ENCODE data around the gene DOP1A.

DOP1A gene, protein sequence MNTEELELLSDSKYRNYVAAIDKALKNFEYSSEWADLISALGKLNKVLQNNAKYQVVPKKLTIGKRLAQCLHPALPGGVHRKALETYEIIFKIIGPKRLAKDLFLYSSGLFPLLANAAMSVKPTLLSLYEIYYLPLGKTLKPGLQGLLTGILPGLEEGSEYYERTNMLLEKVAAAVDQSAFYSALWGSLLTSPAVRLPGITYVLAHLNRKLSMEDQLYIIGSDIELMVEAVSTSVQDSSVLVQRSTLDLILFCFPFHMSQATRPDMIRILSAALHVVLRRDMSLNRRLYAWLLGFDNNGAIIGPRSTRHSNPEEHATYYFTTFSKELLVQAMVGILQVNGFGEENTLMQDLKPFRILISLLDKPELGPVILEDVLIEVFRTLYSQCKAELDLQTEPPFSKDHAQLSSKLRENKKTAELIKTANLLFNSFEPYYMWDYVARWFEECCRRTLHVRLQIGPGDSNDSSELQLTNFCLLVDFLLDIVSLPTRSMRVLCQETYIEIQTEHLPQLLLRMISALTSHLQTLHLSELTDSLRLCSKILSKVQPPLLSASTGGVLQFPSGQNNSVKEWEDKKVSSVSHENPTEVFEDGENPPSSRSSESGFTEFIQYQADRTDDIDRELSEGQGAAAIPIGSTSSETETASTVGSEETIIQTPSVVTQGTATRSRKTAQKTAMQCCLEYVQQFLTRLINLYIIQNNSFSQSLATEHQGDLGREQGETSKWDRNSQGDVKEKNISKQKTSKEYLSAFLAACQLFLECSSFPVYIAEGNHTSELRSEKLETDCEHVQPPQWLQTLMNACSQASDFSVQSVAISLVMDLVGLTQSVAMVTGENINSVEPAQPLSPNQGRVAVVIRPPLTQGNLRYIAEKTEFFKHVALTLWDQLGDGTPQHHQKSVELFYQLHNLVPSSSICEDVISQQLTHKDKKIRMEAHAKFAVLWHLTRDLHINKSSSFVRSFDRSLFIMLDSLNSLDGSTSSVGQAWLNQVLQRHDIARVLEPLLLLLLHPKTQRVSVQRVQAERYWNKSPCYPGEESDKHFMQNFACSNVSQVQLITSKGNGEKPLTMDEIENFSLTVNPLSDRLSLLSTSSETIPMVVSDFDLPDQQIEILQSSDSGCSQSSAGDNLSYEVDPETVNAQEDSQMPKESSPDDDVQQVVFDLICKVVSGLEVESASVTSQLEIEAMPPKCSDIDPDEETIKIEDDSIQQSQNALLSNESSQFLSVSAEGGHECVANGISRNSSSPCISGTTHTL (N-terminal part only)

GRCh38 chr6:83067448-83068439 is at the start of gene DOP1A:
DOP1A (plus strand) TSS chr6:83067671; CDS start chr6:83096978, 29,307 bp downstream.
- peak; percentile 96 for DNase-seq

DNA sequence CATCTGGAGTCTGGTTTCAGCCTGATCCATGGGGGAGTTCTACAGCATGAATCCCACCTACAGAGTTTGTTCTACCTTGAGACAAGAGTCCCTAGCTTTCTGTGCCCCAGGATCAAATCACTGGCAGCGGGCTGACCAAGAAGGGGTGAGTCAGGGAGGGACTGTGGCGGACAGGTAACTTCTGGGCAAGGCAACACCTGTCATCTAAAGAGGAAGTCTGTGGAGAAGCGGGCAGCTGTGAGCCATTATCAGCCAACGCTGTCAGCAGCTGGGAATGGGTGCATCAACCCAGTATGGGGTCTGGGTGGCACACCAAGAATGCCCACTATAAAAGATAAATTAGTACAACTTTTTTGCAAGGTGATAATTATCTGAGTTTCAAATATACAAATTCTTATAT is 47.7 kb upstream of the DOP1A start:
- DNase-seq, result no peak

DNA sequence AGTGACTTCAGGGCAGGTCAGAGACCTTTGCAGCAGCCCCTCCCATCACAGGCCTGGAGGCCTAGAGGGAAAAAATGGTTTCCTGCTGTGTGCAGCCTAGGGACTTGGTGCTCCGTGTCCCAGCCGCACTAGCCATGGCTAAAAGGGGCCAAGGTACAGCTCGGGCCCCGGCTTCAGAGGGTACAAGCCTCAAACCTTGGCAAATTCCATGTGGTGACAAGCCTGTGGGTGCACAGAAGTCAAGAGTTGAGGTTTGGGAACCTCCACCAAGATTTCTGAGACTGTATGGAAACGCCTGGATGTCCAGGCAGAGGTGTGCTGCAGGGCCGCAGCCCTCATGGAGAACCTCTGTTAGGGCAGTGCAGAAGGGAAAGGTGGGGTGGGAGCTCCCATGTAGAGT is 35.8 kb upstream of the DOP1A start:
- no peak for DNase-seq

GRCh38 chr6:83038246-83038645 is 29.2 kb upstream of the DOP1A start:
- DNase-seq, result no peak

GRCh38 chr6:83042467-83043053 is 24.9 kb upstream of the DOP1A start:
- DNase-seq, result no peak

- no peak for DNase-seq
Measured at GRCh38 chr6:83044091-83044768, 23.2 kb upstream of the DOP1A start.

DNA sequence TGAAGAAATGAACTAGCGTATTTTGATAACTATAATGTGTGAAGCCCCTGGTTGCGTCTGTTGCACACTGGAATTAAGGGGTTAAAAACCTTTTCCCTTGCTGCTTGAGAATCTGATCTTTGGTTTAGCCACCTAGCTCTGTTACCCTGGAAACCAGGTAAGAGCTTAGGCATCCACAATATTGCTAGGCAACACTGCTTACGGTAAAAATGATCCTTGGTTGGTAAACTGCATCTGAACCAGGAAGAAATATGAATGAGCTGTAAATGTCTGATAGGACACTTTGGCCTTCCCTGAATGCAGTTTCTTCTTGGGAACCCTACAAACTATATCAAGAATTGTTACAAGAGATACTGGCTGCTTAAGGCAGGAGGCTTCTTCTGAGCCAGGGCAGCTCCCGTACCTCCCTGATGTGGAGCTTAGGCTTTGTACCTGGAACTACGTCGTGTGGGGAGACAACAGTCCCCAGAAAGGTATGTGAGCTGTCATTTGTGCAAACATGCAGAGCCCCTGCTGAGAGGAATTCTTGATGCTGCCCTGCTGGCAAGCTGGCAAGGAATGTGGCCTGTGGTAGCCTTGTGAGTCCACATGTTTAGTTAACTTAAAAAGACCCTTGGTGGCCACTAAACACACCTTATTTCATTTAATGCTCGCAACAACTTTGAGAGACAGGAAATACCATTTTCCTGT is 20.3 kb upstream of the DOP1A start:
- no peak for DNase-seq

DNA sequence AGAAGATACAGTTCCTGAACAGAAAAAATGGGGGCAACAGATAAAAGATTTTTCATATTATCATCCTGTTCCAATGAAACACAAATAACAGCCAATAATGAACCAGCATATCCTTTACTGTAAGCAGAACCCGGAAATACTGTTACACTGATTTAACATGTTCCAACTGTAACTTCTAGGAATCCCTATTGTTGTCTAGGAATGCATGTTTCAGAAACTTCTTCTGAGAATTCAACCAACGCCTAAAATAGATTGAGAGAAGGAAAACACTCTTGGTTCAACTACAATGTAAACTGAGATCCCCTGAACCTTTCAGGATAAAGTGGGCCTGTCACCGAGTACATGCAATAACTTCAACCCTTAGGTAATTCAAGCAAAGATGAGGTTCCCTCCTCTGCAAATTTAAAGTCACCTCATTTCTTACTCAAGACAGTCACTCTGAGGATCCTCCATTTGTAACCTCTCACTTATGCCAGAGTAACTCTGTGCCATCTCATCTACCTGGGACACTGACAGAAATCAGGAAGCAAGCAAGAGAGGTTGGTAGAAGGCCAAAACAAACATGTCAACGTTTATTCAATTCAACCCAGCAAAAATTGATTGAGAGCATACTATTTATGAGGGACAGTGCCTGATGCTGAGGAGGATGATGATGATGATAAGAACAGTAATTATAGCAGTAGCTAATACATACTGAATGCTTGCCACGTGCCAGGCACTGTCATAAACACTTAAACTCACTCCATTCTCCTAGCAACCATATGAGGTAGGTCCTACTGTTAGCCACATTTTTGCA is 15.9 kb upstream of the DOP1A start:
- DNase-seq, result no peak

GRCh38 chr6:83053678-83054077 is 13.8 kb upstream of the DOP1A start:
- DNase-seq, result no peak

DNA sequence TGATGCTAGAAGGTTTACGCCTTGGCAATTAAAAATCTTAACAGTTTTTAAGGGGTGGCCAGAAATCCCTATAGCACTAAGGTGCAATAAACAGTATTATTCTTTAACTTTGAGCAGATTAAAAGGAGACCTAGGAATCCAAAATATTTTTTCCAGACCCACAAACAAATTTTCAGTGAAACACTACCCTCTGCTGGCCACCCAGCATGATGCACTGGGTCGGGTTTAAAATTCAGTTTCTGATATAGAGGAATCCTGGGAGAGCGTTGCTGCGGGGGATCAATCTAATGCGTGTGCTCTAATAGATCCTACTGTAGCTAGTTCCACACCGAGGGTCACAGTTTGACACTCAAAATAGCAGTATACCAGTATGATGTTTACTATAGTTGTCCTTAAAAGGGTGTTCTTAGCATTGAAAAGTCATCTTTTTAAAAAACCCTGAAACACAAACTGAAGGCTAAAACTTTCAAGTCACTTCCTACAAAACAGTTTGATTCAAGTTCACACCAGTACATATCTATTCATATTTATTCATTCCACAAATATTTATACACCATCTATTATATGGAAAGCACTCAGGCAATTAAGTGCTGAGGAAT is 12.0 kb upstream of the DOP1A start:
- DNase-seq, result peak; percentile 32

- DNase-seq, result no peak
Measured at GRCh38 chr6:83057705-83058321, 9.7 kb upstream of the DOP1A start.

- no peak for DNase-seq
Measured at GRCh38 chr6:83061190-83061589, 6.3 kb upstream of the DOP1A start.

GRCh38 chr6:83062225-83062624 is 5.2 kb upstream of the DOP1A start:
- no peak for DNase-seq

GRCh38 chr6:83065511-83066192 is 1.8 kb upstream of the DOP1A start, which contains the start of gene UBE3D:
UBE3D (minus strand) TSS chr6:83065841; CDS start chr6:83065718, 123 bp downstream.
- peak; percentile 95 for DNase-seq

DNA sequence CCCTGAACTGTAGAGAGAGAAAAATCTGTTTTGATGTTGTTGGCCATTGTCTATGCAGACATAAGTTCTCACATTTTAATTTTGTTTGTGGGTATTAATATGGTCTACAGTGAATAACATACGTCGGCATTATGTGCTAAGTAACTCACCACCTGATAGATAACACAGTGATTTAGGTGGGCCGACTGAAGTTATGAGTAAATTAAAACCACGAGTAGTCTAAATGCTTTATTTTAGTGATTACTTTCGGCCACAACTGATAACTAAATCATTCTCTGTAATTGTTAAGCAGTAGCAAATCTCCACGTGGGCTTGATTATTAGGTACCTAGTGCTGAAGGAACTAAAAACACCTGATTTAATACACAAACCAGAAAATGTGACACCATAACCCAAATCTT is 1.1 kb downstream of the DOP1A start:
- DNase-seq, result no peak

DNA sequence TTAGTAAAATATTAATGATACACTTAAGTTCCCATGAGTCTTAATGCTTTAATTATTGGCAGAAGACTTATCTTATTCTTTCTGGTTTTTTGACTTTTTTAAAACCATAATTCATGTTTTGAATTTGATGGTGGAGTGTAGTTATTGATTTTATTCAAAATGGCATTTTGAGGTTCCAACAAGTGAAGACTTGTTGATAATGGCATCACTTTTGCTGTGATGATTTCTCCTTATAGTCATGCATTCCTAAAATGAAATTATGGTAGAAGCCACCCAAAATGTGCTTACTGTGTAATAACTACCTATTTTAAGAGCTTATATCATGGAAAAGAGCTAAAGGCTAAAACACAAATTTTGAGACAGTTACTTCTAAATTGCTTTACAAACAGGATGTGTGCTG is 2.2 kb downstream of the DOP1A start:
- DNase-seq, result no peak

GRCh38 chr6:83071023-83071422 is 3.6 kb downstream of the DOP1A start:
- no peak for DNase-seq

GRCh38 chr6:83071707-83072106 is 4.2 kb downstream of the DOP1A start:
- DNase-seq, result no peak
